GM19239 (cell line): Measurements from ENCODE around the gene AUH.
A peak's percentile ranks its signal among the peaks of the same experiment; 100 is the strongest.

Source experiments
- DNase-seq: peaks from one replicate; pipeline ENCODE4 v3.0.0; 2011; ENCODE audit warnings: low spot score; ENCODE audit not compliant: insufficient read length
- FAIRE-seq: peaks from 2 replicates; lab custom pipeline; 2011; peaks lifted over from hg19 to GRCh38; lab: Jason Lieb, UNC

The AUH gene

GRCh38 chr9:91178281-91179236 lies 183.2 kb downstream of the AUH start:
- FAIRE-seq (no peak), DNase-seq (no peak)

- peak; percentile 26 for FAIRE-seq
- no peak for DNase-seq
Measured at GRCh38 chr9:91177661-91178280, 183.9 kb downstream of the AUH start.

- peak; percentile 8 for FAIRE-seq
- DNase-seq = no peak
Measured at GRCh38 chr9:91177081-91177480, 184.6 kb downstream of the AUH start.

- no peak for FAIRE-seq
- DNase-seq = no peak
Measured at GRCh38 chr9:91176426-91176825, 185.3 kb downstream of the AUH start.

GRCh38 chr9:91174772-91175171 lies 186.9 kb downstream of the AUH start:
- no peak for DNase-seq
- FAIRE-seq = peak; percentile 91

- FAIRE-seq (no peak), DNase-seq (no peak)
Measured at GRCh38 chr9:91172329-91172728, 189.4 kb downstream of the AUH start.

- DNase-seq (no peak), FAIRE-seq (no peak)
Measured at GRCh38 chr9:91170951-91171350, 190.8 kb downstream of the AUH start.

GRCh38 chr9:91166796-91167366 lies 194.8 kb downstream of the AUH start:
- no peak for FAIRE-seq

GRCh38 chr9:91164724-91165520 lies 196.8 kb downstream of the AUH start:
- no peak for DNase-seq

More at GRCh38 chr9:91166796-91167366, 194.8 kb downstream of the AUH start:
- no peak for DNase-seq

More at GRCh38 chr9:91164724-91165520, 196.8 kb downstream of the AUH start:
- FAIRE-seq = peak; percentile 88
